Astrocyte (in vitro differentiated cells and primary cell): ENCODE measurements around the gene LACTB.

ENCODE experiments used
- CTCF ChIP-seq: IDR thresholded peaks from 2 replicates; pipeline ENCODE4 v1.5.1; 2011; ENCODE audit warnings: low read depth, mild to moderate bottlenecking, inconsistent platforms, low read length, moderate library complexity; ENCODE audit not compliant: insufficient read depth
- EZH2 ChIP-seq: IDR thresholded peaks from 2 replicates; pipeline ENCODE4 v1.6.1; 2012; ENCODE audit warnings: mild to moderate bottlenecking, low read length, inconsistent platforms; ENCODE audit not compliant: insufficient read depth

- no peak for TF ChIP-seq CTCF
- no peak for TF ChIP-seq EZH2
Measured at GRCh38 chr15:63140936-63141335, 19.3 kb downstream of the LACTB start.
